ENCODE measurements around the gene WIPF3.

- TF ChIP-seq POLR2A (IDR thresholded peaks at IDR 0.05) (no peak), CTCF (IDR thresholded peaks at IDR 0.05) (no peak)
These were observed 149.6 kb downstream of the WIPF3 start for GRCh38 chr7:29955799-29956486.
